Measurements from ENCODE around the gene OR6B1. TPM values are rescaled to one million over a fixed set of nuclear protein-coding genes. Genes with fewer than 3 reads are reported as not detected.

The OR6B1 gene
- total and polyA plus RNA-seq, 9 of the 15 experiments (the other 6 are each of a cell fraction or from before 2014, with no cell fraction given): not detected

DNA sequence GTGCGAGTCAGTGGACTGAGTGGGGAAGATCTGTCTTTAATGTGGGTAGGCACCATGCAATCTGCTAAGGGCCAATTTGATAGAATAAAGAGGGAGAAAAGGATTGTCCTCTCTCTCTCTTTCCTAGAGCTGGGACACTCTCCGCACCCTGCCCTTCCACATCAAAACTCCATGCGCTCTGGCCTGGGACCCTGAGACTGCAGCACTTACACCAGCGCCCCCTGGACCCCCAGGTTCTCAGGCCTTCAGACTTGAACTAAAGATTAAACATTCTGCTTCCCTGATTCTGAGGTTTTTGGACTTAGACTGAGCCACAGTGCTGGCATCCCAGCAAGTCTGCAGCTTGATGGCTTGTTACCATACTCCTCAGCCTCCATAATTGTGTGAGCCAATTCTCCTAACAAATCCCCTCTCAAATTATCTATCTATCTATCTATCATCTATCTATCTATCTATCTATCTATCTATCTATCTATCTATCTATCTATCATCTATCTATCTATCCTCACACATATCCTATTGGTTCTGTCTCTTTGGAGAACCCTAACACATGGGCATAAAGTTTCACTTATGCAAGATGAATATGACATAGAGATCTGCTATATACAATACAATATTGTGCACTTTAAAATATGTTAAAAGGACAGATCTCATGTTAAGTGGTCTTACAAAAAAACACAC, 26.2 kb downstream of the OR6B1 start:
- Histone ChIP-seq H3K9me1 (ENCODE audit: control insufficient read depth, insufficient read depth, low read length) (no peaks in the 10 kb centered on the region), H4K20me1 (replicated peaks; ENCODE audit: control insufficient read depth, insufficient read depth, low read length) (no peaks in the 10 kb centered on the region), H3K9me3 (replicated peaks; ENCODE audit: control insufficient read depth, insufficient read depth, low read depth, low read length) (no peaks in the 10 kb centered on the region), H2AFZ (ENCODE audit: low read depth, low read length) (no peak overlapping the region), H3K4me3 (no peak overlapping the region), H3K4me2 (ENCODE audit: insufficient read depth, low read length) (no peak overlapping the region), H3K79me2 (ENCODE audit: control insufficient read depth, insufficient read depth, low read length) (no peaks in the 10 kb centered on the region), H3K9ac (ENCODE audit: insufficient read depth in 1 of 2, low read depth in 2 of 2, low read length in 2 of 2) (no peak overlapping the region), H3K27ac (ENCODE audit: extremely low read depth, low read depth, low read length) (no peak overlapping the region), H3K36me3 (ENCODE audit: control insufficient read depth, insufficient read depth, low read length) (no peaks in the 10 kb centered on the region), H3K27me3 (ENCODE audit: control insufficient read depth in 2 of 2, insufficient read depth in 2 of 2, low read length in 2 of 2) (peaks cover 0 to 3% of the 10 kb centered on the region in 2 experiments; a peak in 1 of 5 replicates), H3K4me1 (replicated peaks in 1 of 2; ENCODE audit: control insufficient read depth in 2 of 2, insufficient read depth in 2 of 2, low read length in 2 of 2) (no peaks in the 10 kb centered on the region)
- ATAC-seq: no peak
- CTCF ChIA-PET (ENCODE audit: low intra/inter-chr PET ratio): interaction anchor here (1.1 to 1.3 kb wide), 3 partner anchors 125 to 1019 kb away, joined by 3 to 8 read pairs (median 4); partner anchors contain the start of gene TCAF1
- no TSS peak for BruUV-seq (replicated peaks)
- no peak for FAIRE-seq
- WGBS (ENCODE audit: insufficient coverage, low coverage, missing lambda C conversion rate): 9% methylated on average over 4 of the region's 4 CpGs
- POLR2A ChIA-PET: no interaction called here
- intact Hi-C loops (cut with micrococcal nuclease): loop anchor here (5.0 kb wide), 1 partner anchor 129 kb away; no protein-coding TSS in a partner anchor
- DNase-seq (ENCODE audit: extremely low read depth in 1 of 4, low spot score in 3 of 4): no peak
- in situ Hi-C loops (cut with MboI): no loop called here
- TF ChIP-seq EZH2 (IDR thresholded peaks at IDR 0.05; ENCODE audit: borderline replicate concordance, low read depth, low read length): no peak
- TF ChIP-seq CEBPG (CRISPR knock-in tag; IDR thresholded peaks at IDR 0.05): no peak
- TF ChIP-seq CEBPG (tag; conservative IDR thresholded peaks at IDR 0.05 in 1 of 2, IDR thresholded peaks at IDR 0.05 in 1 of 2): no peak
- TF ChIP-seq TAF1 (IDR thresholded peaks at IDR 0.05; ENCODE audit: control insufficient read depth, extremely low read depth, insufficient read depth, low read length, severe bottlenecking): no peak
- no peak for TF ChIP-seq BCOR (IDR thresholded peaks at IDR 0.05)
- TF ChIP-seq ZSCAN29 (IDR thresholded peaks at IDR 0.05): no peak
- TF ChIP-seq, protein P1, sequence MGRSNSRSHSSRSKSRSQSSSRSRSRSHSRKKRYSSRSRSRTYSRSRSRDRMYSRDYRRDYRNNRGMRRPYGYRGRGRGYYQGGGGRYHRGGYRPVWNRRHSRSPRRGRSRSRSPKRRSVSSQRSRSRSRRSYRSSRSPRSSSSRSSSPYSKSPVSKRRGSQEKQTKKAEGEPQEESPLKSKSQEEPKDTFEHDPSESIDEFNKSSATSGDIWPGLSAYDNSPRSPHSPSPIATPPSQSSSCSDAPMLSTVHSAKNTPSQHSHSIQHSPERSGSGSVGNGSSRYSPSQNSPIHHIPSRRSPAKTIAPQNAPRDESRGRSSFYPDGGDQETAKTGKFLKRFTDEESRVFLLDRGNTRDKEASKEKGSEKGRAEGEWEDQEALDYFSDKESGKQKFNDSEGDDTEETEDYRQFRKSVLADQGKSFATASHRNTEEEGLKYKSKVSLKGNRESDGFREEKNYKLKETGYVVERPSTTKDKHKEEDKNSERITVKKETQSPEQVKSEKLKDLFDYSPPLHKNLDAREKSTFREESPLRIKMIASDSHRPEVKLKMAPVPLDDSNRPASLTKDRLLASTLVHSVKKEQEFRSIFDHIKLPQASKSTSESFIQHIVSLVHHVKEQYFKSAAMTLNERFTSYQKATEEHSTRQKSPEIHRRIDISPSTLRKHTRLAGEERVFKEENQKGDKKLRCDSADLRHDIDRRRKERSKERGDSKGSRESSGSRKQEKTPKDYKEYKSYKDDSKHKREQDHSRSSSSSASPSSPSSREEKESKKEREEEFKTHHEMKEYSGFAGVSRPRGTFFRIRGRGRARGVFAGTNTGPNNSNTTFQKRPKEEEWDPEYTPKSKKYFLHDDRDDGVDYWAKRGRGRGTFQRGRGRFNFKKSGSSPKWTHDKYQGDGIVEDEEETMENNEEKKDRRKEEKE (IDR thresholded peaks at IDR 0.05; ENCODE audit: borderline replicate concordance in 1 of 2, control insufficient read depth in 1 of 2, low read depth in 2 of 2, low read length in 1 of 2): no peak
- no peak for TF ChIP-seq HDAC8 (tag; IDR thresholded peaks at IDR 0.05)
- TF ChIP-seq, protein P2, sequence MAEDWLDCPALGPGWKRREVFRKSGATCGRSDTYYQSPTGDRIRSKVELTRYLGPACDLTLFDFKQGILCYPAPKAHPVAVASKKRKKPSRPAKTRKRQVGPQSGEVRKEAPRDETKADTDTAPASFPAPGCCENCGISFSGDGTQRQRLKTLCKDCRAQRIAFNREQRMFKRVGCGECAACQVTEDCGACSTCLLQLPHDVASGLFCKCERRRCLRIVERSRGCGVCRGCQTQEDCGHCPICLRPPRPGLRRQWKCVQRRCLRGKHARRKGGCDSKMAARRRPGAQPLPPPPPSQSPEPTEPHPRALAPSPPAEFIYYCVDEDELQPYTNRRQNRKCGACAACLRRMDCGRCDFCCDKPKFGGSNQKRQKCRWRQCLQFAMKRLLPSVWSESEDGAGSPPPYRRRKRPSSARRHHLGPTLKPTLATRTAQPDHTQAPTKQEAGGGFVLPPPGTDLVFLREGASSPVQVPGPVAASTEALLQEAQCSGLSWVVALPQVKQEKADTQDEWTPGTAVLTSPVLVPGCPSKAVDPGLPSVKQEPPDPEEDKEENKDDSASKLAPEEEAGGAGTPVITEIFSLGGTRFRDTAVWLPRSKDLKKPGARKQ (CRISPR knock-in tag; IDR thresholded peaks at IDR 0.05): no peak
- TF ChIP-seq GATAD2B (IDR thresholded peaks at IDR 0.05; ENCODE audit: borderline replicate concordance): 0 out of 2 replicates have a peak, but pooled peaks have one; percentile 66
- TF ChIP-seq ZBTB2 (IDR thresholded peaks at IDR 0.05): peak; percentile 58; the same call in 1 of the 2 replicates
- no peak for TF ChIP-seq ZNF785 (CRISPR knock-in tag; IDR thresholded peaks at IDR 0.05)
- TF ChIP-seq, protein P3, sequence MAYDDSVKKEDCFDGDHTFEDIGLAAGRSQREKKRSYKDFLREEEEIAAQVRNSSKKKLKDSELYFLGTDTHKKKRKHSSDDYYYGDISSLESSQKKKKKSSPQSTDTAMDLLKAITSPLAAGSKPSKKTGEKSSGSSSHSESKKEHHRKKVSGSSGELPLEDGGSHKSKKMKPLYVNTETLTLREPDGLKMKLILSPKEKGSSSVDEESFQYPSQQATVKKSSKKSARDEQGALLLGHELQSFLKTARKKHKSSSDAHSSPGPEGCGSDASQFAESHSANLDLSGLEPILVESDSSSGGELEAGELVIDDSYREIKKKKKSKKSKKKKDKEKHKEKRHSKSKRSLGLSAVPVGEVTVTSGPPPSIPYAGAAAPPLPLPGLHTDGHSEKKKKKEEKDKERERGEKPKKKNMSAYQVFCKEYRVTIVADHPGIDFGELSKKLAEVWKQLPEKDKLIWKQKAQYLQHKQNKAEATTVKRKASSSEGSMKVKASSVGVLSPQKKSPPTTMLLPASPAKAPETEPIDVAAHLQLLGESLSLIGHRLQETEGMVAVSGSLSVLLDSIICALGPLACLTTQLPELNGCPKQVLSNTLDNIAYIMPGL (CRISPR knock-in tag; IDR thresholded peaks at IDR 0.05): no peak
- TF ChIP-seq CHD2 (IDR thresholded peaks at IDR 0.05; ENCODE audit: low read depth, low read length): no peak
